A549 (cell line): Measurements from ENCODE around the gene ZBP1. TPM values are rescaled to one million over a fixed set of nuclear protein-coding genes. Genes with fewer than 3 reads are reported as not detected.

Source experiments
- ATAC-seq, 2 experiments: fragments of 200-7000 bp in 1 of 2; fragments of >200 bp in 1 of 2; cut with Nextera tagmentation in 1 of 2; cut with Tn5 transposase in 1 of 2; 3 replicates each; pipeline versions ENCODE4 v1.8.0 to v1.9.1; 2018 to 2020; ENCODE audit warnings: mild to moderate bottlenecking in 1 of 2, moderate library complexity in 1 of 2
- CTCF ChIA-PET: fragments of 300-600 bp; sonication (Branson Sonifier 250); formaldehyde crosslinking; extraction: SDS; loops from one replicate; lab custom pipeline; 2021; ENCODE audit warnings: antibody characterized with exemption, inconsistent platforms; lab: Yijun Ruan, JAX
- POLR2A ChIA-PET: fragments of 350-600 bp; formaldehyde crosslinking; extraction: SDS; loops from one replicate; lab custom pipeline; 2021; ENCODE audit warnings: antibody characterized with exemption, inconsistent platforms; lab: Yijun Ruan, JAX
- DNase-seq, 2 experiments: peaks; one replicate each; pipeline versions ENCODE4 v3.0.0 to v3.0.0-alpha.2; 2011 to 2016; ENCODE audit warnings: low read depth in 1 of 2, low spot score in 1 of 2
- FAIRE-seq: peaks from 2 replicates; lab custom pipeline; 2011; peaks lifted over from hg19 to GRCh38; lab: Jason Lieb, UNC
- H3K27ac ChIP-seq, 2 experiments: fragments of >200 bp; sonication (Bioruptor Twin); formaldehyde crosslinking; 3 replicates each; pipeline ENCODE4 v1.5.1; 2016 to 2017
- H3K4me1 ChIP-seq: fragments of >200 bp; sonication (Bioruptor Twin); formaldehyde crosslinking; 3 replicates; pipeline ENCODE4 v1.6.1; 2016
- H3K4me2 ChIP-seq: fragments of >200 bp; sonication (Bioruptor Twin); formaldehyde crosslinking; 3 replicates; pipeline ENCODE4 v1.6.1; 2016
- H3K4me3 ChIP-seq: fragments of >200 bp; sonication (Bioruptor Twin); formaldehyde crosslinking; 3 replicates; pipeline ENCODE4 v1.5.1; 2016
- H3K9me3 ChIP-seq: fragments of >200 bp; sonication (Bioruptor Twin); formaldehyde crosslinking; 3 replicates; pipeline ENCODE4 v1.6.1; 2016
- CBX2 ChIP-seq: fragments of 200-600 bp; sonication (generic); IDR thresholded peaks from 2 replicates; pipeline ENCODE4 v1.6.1; 2016; ENCODE audit warnings: low read depth, mild to moderate bottlenecking, borderline replicate concordance
- CBX8 ChIP-seq: fragments of 200-600 bp; sonication (generic); IDR thresholded peaks from 2 replicates; pipeline ENCODE4 v1.6.1; 2016
- CEBPB ChIP-seq, 2 experiments: fragments of >200 bp in 1 of 2; sonication (Bioruptor Twin) in 1 of 2; formaldehyde crosslinking in 1 of 2; IDR thresholded peaks; 2 replicates each; pipeline ENCODE4 v1.6.1; 2012 to 2016
- E2F6 ChIP-seq: IDR thresholded peaks from 2 replicates; pipeline ENCODE4 v1.6.1; 2012; ENCODE audit warnings: low read depth, borderline replicate concordance
- HOXA7 ChIP-seq: fragments of 250-450 bp; sonication (Bioruptor Pico); IDR thresholded peaks from 2 replicates; pipeline ENCODE4 v1.5.0; 2020; ENCODE audit warnings: mild to moderate bottlenecking, moderate library complexity
- KDM5A ChIP-seq: fragments of 200-600 bp; sonication (generic); IDR thresholded peaks from 2 replicates; pipeline ENCODE4 v1.6.1; 2016; ENCODE audit warnings: antibody characterized with exemption, mild to moderate bottlenecking
- MAX ChIP-seq: IDR thresholded peaks from 2 replicates; pipeline ENCODE4 v1.6.1; 2012
- RARB ChIP-seq: fragments of 250-450 bp; sonication (Bioruptor Pico); IDR thresholded peaks from 2 replicates; pipeline ENCODE4 v1.8.0; 2021; ENCODE audit warnings: mild to moderate bottlenecking, moderate library complexity
- REST ChIP-seq: fragments of 200-600 bp; sonication (generic); IDR thresholded peaks from 2 replicates; pipeline ENCODE4 v1.6.1; 2016; ENCODE audit warnings: antibody characterized with exemption, mild to moderate bottlenecking, moderate library complexity
- RFX5 ChIP-seq: fragments of 450-650 bp; IDR thresholded peaks from 2 replicates; pipeline ENCODE4 v1.7.1; 2014; ENCODE audit warnings: antibody characterized with exemption, mild to moderate bottlenecking, moderate library complexity
- SMC3 ChIP-seq: fragments of >200 bp; sonication (Bioruptor Twin); formaldehyde crosslinking; IDR thresholded peaks from 3 replicates; pipeline ENCODE4 v1.6.1; 2018; ENCODE audit warnings: inconsistent platforms
- SREBF2 ChIP-seq: fragments of 450-650 bp; IDR thresholded peaks from 2 replicates; pipeline ENCODE4 v1.6.1; 2014; ENCODE audit warnings: mild to moderate bottlenecking, moderate library complexity
- TFCP2L1 ChIP-seq: fragments of 250-450 bp; sonication (Bioruptor Pico); IDR thresholded peaks from 2 replicates; pipeline ENCODE4 v1.5.0; 2021; ENCODE audit warnings: mild to moderate bottlenecking
- ZFP36 ChIP-seq: fragments of 450-650 bp; IDR thresholded peaks from 2 replicates; pipeline ENCODE4 v1.6.1; 2014; ENCODE audit warnings: borderline replicate concordance; ENCODE audit not compliant: partially characterized antibody
- ZNF302 ChIP-seq: fragments of 250-450 bp; sonication (Bioruptor Pico); IDR thresholded peaks from 2 replicates; pipeline ENCODE4 v1.9.0; 2021; ENCODE audit warnings: inconsistent platforms, mild to moderate bottlenecking, moderate library complexity
- WGBS: methylation state at CpG from one replicate; pipeline ENCODE4 v1.1.6; 2017; ENCODE audit errors: missing lambda C conversion rate; 5-methylcytosine and 5-hydroxymethylcytosine counted together
- polyA plus RNA-seq, 4 experiments: library from polyadenylated mRNA; depleted of rRNA in 3 of 4; stranded (reverse); fragments of >200 nt; fragmentation: RNase III in 1 of 4; extraction: RNeasy Plus Mini Kit Qiagen cat#74134 plus additional on column Dnase treatment in 1 of 4; gene quantifications; 2 replicates in 3 of 4; 3 replicates in 1 of 4; pipeline ENCODE4 v1.2.3, GENCODE V29; 2011 to 2017
- TF ChIP-seq, protein P1 (sequence below): fragments of 250-450 bp; sonication (Bioruptor Pico); IDR thresholded peaks from 2 replicates; pipeline ENCODE4 v1.5.0; 2021; ENCODE audit warnings: mild to moderate bottlenecking, moderate library complexity, borderline replicate concordance
- TF ChIP-seq, protein P2 (sequence below): fragments of >200 bp; sonication (Bioruptor Twin); formaldehyde crosslinking; IDR thresholded peaks from 3 replicates; pipeline ENCODE4 v1.5.1; 2016

Gene ZBP1
- polyA plus RNA-seq, 2 of the 4 experiments (the other 2 are of a cell fraction): 0.05 TPM; not detected in 1

DNA sequence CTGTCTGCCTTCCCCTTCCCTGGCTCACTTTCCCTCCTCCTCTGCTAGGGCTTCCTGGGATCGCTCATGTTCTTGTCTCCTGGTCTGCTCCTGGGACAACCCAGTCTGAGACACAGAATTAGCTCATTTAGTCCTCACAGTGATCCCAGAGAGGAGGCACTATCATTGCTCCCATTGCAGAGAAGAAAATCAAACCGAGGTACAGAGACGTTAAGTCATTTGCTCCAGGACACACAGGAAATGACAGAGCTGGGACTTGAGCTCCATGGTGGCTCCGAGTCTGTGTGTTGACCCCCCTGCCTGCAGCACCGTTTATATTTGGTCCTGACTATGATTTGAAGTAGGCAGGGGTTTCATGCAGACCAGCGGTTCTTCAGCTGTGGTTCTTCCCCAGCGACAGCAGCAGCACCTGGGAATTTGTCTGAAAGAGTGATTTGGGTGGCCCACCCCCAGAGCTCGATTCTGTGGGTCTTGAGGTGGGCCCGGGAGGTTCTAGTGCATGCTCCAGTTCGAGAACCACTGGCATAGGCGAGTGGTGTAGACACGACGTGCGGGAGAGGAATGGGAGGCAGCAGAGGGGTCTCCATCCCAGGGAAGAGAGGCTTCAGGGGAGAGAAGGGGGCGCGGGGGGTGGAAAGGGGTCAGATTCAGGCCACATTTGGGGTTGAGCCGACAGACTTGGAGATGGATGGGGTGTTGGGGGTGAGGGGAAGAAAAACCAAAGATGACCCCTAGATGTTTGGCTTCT, 34.6 kb downstream of the ZBP1 start:
- DNase-seq (no peak), FAIRE-seq (no peak), ATAC-seq (no peak)
- 47% methylated on average over 15 of the region's 17 CpGs for WGBS
- Histone ChIP-seq H3K27ac (no peak overlapping the region), H3K4me2 (no peak overlapping the region), H3K4me3 (no peak overlapping the region), H3K4me1 (peaks cover 14% of the 10 kb centered on the region), H3K9me3 (peaks cover 9% of the 10 kb centered on the region)
- ChIA-PET POLR2A (no interaction called here), CTCF (interaction anchor here (0.8 to 11.5 kb wide), 9 partner anchors 10 to 624 kb away, joined by 3 to 117 read pairs (median 3); no protein-coding TSS in a partner anchor)
- TF ChIP-seq RARB (no peak), TFCP2L1 (CRISPR knock-in tag) (no peak), SMC3 (no peak), CEBPB (IDR thresholded peaks at IDR 0.05) (no peak), MAX (no peak), CBX2 (no peak), E2F6 (no peak), KDM5A (no peak), RFX5 (no peak), REST (no peak), HOXA7 (CRISPR knock-in tag) (no peak)
- TF ChIP-seq, protein P1, sequence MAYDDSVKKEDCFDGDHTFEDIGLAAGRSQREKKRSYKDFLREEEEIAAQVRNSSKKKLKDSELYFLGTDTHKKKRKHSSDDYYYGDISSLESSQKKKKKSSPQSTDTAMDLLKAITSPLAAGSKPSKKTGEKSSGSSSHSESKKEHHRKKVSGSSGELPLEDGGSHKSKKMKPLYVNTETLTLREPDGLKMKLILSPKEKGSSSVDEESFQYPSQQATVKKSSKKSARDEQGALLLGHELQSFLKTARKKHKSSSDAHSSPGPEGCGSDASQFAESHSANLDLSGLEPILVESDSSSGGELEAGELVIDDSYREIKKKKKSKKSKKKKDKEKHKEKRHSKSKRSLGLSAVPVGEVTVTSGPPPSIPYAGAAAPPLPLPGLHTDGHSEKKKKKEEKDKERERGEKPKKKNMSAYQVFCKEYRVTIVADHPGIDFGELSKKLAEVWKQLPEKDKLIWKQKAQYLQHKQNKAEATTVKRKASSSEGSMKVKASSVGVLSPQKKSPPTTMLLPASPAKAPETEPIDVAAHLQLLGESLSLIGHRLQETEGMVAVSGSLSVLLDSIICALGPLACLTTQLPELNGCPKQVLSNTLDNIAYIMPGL (CRISPR knock-in tag): no peak
- TF ChIP-seq, protein P2, sequence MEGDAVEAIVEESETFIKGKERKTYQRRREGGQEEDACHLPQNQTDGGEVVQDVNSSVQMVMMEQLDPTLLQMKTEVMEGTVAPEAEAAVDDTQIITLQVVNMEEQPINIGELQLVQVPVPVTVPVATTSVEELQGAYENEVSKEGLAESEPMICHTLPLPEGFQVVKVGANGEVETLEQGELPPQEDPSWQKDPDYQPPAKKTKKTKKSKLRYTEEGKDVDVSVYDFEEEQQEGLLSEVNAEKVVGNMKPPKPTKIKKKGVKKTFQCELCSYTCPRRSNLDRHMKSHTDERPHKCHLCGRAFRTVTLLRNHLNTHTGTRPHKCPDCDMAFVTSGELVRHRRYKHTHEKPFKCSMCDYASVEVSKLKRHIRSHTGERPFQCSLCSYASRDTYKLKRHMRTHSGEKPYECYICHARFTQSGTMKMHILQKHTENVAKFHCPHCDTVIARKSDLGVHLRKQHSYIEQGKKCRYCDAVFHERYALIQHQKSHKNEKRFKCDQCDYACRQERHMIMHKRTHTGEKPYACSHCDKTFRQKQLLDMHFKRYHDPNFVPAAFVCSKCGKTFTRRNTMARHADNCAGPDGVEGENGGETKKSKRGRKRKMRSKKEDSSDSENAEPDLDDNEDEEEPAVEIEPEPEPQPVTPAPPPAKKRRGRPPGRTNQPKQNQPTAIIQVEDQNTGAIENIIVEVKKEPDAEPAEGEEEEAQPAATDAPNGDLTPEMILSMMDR: no peak

GRCh38 chr20:57584768-57585461, 35.3 kb downstream of the ZBP1 start:
- Histone ChIP-seq H3K4me1 (peaks cover 14% of the 10 kb centered on the region), H3K27ac (no peak overlapping the region), H3K9me3 (peaks cover 9% of the 10 kb centered on the region), H3K4me2 (no peak overlapping the region), H3K4me3 (no peak overlapping the region)
- ATAC-seq (no peak), DNase-seq (no peak), FAIRE-seq (no peak)
- WGBS: 40% methylated on average over 8 of the region's 8 CpGs
- POLR2A ChIA-PET: no interaction called here
- TF ChIP-seq ZNF302 (CRISPR knock-in tag) (no peak), CBX8 (no peak), CBX2 (no peak), ZFP36 (no peak), SREBF2 (no peak)
- CTCF ChIA-PET: interaction anchor here (0.8 to 11.5 kb wide), 12 partner anchors 9 to 625 kb away, joined by 3 to 117 read pairs (median 4); no protein-coding TSS in a partner anchor
